Measurements from ENCODE around the gene GREB1. TPM values are rescaled to one million over a fixed set of nuclear protein-coding genes. Genes with fewer than 3 reads are reported as not detected.

GREB1 gene
- total and polyA plus RNA-seq, 8 donors: 3.5 to 16.1 (median 5.9) TPM

DNA sequence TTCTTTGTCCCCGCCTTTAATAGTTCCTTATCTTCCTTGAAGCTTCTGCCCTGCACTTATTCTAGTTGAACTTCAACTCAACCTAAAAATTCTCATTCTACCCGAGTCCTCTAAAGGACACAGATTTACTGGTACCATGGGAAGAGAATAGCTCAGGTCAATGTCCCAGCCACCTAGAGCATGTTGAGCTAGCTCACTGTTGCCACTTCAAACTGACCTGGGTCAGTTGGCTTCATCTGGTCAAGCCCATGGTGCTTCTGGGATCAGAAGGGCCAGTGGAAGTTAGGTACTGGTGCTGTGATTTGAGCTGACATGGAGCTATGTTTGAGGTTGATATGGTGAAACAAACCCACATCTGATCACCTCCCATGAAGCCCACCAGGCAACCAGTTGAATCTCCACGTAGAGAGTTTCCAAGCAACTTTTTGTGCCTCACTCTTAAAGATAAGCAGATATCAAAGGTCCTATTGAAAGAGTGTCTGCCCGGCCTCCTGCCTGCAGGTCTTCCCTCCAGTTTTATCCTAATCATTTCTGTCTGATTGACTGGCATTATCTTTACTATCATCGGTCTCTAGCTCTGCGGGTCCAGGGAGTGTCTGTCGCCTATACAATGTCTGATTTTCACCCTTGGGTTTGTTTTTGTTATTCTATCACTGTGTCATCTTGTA lies 17.2 kb downstream of the GREB1 start:
- TF ChIP-seq, protein P1, sequence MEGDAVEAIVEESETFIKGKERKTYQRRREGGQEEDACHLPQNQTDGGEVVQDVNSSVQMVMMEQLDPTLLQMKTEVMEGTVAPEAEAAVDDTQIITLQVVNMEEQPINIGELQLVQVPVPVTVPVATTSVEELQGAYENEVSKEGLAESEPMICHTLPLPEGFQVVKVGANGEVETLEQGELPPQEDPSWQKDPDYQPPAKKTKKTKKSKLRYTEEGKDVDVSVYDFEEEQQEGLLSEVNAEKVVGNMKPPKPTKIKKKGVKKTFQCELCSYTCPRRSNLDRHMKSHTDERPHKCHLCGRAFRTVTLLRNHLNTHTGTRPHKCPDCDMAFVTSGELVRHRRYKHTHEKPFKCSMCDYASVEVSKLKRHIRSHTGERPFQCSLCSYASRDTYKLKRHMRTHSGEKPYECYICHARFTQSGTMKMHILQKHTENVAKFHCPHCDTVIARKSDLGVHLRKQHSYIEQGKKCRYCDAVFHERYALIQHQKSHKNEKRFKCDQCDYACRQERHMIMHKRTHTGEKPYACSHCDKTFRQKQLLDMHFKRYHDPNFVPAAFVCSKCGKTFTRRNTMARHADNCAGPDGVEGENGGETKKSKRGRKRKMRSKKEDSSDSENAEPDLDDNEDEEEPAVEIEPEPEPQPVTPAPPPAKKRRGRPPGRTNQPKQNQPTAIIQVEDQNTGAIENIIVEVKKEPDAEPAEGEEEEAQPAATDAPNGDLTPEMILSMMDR (IDR thresholded peaks at IDR 0.05): no peak
- DNase-seq (no peak), ATAC-seq (no peak), FAIRE-seq (no peak)
- 73 to 79% methylated on average over 7 of the region's 7 CpGs for WGBS, 2 donors
- Histone ChIP-seq H3K4me1 (no peaks in the 10 kb centered on the region), H3K27ac (no peak overlapping the region), H3K27me3 (no peaks in the 10 kb centered on the region), H3K4me3 (no peak overlapping the region), H3K36me3 (no peaks in the 10 kb centered on the region), H3K9me3 (no peaks in the 10 kb centered on the region)
- intact Hi-C loops (cut with DNase I): no loop called here

DNA sequence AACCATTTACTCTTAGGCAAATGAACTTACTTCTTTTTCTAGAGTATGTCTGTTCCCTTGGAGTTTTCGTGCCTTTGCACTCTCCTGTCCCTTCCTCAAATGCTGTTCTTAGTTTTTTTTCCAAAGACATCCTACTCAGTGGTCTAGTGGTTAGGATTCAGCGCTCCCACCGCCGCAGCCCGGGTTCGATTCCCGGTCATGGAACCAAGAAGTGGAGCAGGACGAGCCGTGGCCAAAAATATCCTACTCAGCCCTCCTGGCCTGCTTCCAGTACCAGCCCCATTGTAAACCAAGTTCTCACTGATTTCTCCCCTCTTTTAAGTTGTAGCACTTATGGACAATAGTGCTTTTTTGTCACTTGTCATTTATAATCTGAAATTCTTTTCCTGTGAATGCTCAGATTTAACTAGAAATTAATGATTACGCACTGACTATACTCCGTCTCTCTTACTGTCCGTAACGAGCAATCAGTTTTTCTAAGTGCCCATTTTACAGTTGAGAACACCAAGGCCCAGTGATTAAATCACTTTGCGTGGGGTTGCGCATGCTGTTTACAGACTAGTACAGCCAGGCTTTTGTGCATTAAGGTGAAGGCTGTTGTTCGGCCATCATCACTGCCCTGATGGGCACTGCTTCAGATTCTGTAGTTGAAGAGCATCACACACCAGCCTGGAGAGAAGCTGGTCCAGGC lies 17.9 kb downstream of the GREB1 start:
- no peak for ATAC-seq
- Histone ChIP-seq H3K27ac (no peak overlapping the region), H3K9me3 (no peaks in the 10 kb centered on the region), H3K36me3 (no peaks in the 10 kb centered on the region), H3K4me3 (no peak overlapping the region), H3K27me3 (no peaks in the 10 kb centered on the region), H3K4me1 (no peaks in the 10 kb centered on the region)
- TF ChIP-seq, protein P1 (IDR thresholded peaks at IDR 0.05): no peak
- WGBS, 2 donors: 88 to 92% methylated on average over 16 of the region's 16 CpGs
- intact Hi-C loops (cut with DNase I): no loop called here
- no peak for DNase-seq
- no peak for FAIRE-seq

DNA sequence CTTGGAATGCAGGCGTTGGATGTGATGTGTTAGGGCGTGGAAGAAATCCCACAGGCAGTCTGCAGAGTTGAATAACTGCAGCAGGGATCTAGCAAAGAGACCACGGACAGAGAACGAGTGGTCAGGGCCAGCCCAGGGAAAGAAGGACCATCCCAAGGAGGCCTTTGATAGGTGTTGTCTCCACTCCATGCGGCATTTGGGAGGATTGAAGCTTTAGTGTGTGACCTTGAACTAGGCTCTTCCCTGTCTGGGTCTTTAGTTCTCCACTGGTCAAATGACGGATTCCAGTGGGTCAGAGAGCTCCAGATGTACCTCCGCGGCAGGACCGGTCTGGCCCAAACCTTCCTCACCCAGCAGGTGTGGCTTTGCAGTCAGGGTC lies 18.4 kb downstream of the GREB1 start:
- intact Hi-C loops (cut with DNase I): no loop called here
- H3K36me3 ChIP-seq: no peaks in the 10 kb centered on the region
- no peaks in the 10 kb centered on the region for H3K4me1 ChIP-seq
- no peak for ATAC-seq
- WGBS, 2 donors: 84 to 85% methylated on average over 9 of the region's 9 CpGs
- H3K9me3 ChIP-seq: no peaks in the 10 kb centered on the region
- no peak for FAIRE-seq
- DNase-seq: no peak
- H3K27ac ChIP-seq: no peak overlapping the region
- H3K4me3 ChIP-seq: no peak overlapping the region
- H3K27me3 ChIP-seq: no peaks in the 10 kb centered on the region
- TF ChIP-seq, protein P1 (IDR thresholded peaks at IDR 0.05): no peak

DNA sequence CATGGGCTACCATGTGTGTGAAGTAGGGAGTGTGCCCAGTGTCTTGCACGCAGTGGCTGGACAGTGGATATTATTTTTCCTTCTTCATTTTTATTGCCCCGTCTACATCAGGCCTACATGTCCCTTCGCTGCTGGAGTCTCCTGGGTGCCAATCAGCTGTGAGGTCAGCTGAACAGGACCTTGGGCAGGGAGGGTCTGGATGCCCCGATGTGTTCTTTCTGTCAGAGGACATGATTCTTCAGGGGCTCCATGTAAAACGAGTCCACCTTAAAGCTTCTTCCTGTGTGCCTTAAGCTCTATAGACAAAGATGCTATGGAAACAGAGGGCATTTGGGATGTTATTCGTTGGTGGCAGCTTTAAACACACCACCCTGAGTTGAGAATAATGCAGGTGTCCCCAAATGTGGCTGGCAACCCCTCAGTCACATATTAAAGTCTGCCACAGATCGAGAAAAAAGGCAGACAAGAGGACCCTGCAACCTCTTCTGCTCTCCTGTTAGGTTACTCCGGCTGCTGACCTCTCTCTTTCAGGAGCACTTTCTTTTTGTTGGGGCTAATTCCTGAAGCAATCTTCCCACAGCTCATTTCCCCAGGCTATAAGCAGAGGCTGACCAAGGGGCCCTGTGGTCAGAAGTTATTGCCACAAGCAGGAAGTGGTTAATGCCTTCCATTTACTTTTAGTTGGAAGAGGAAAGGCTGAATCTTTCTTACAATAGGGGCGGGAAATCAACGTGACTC lies 20.0 kb downstream of the GREB1 start:
- H3K27me3 ChIP-seq: no peaks in the 10 kb centered on the region
- TF ChIP-seq, protein P1 (IDR thresholded peaks at IDR 0.05): no peak
- intact Hi-C loops (cut with DNase I): no loop called here
- H3K27ac ChIP-seq: no peak overlapping the region
- no peaks in the 10 kb centered on the region for H3K4me1 ChIP-seq
- WGBS, 2 donors: 78 to 81% methylated on average over 10 of the region's 10 CpGs
- no peaks in the 10 kb centered on the region for H3K36me3 ChIP-seq
- no peaks in the 10 kb centered on the region for H3K9me3 ChIP-seq
- ATAC-seq (no peak), FAIRE-seq (no peak), DNase-seq (no peak)
- no peak overlapping the region for H3K4me3 ChIP-seq

DNA sequence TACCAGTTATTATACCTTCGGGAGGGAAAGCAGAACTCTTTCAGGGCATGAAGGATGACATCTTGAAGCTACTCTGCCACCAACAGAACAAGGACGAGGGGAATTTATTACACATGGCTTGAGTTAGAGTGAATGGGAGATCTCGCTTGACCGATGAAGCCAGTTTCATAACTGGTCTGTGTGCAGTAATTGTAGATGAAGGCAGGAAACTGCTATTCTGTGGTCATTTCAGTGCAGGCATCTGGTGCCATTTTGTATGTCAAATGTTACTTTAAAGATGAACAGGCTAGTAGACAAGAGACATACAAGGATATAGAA lies 20.5 kb downstream of the GREB1 start:
- H3K4me3 ChIP-seq: no peak overlapping the region
- DNase-seq: no peak
- TF ChIP-seq, protein P1 (IDR thresholded peaks at IDR 0.05): no peak
- no peaks in the 10 kb centered on the region for H3K9me3 ChIP-seq
- H3K27me3 ChIP-seq: no peaks in the 10 kb centered on the region
- FAIRE-seq: no peak
- no peaks in the 10 kb centered on the region for H3K4me1 ChIP-seq
- 82 to 86% methylated on average over 4 of the region's 4 CpGs for WGBS, 2 donors
- intact Hi-C loops (cut with DNase I): no loop called here
- H3K36me3 ChIP-seq: no peaks in the 10 kb centered on the region
- ATAC-seq: no peak
- no peak overlapping the region for H3K27ac ChIP-seq
